HepG2 (cell line): ENCODE data around the gene DHX32. TPM values are rescaled to one million over a fixed set of nuclear protein-coding genes. Genes with fewer than 3 reads are reported as not detected.

Experiments
- ATAC-seq: fragments of 200-7000 bp; cut with Tn5 transposase; 3 replicates; pipeline ENCODE4 v1.9.1; 2020; ENCODE audit warnings: mild to moderate bottlenecking, moderate library complexity
- BruUV-seq: library from RNA; stranded (reverse); fragments of 400-500 nt; replicated peaks from 2 replicates; lab custom pipeline; 2021; lab: Mats Ljungman, UMichigan
- CTCF ChIA-PET: fragments of 300-600 bp; formaldehyde crosslinking; extraction: SDS; loops from one replicate; lab custom pipeline; 2021; ENCODE audit warnings: low total read pairs, inconsistent platforms, low intra/inter-chr PET ratio; lab: Yijun Ruan, JAX
- POLR2A ChIA-PET: fragments of 350-600 bp; sonication (Branson Sonifier 250); formaldehyde crosslinking; loops from one replicate; lab custom pipeline; 2020; ENCODE audit warnings: antibody characterized with exemption, inconsistent platforms; lab: Yijun Ruan, JAX
- DNase-seq: peaks from one replicate; pipeline ENCODE4 v3.0.0-alpha.2; 2015; ENCODE audit warnings: low spot score
- FAIRE-seq: peaks from 3 replicates; lab custom pipeline; 2011; peaks lifted over from hg19 to GRCh38; lab: Jason Lieb, UNC
- H2AFZ ChIP-seq: one replicate; pipeline ENCODE4 v1.6.1; 2011; ENCODE audit warnings: low read length, inconsistent platforms
- H3K27ac ChIP-seq: fragments of 300-600 bp; 3 replicates; pipeline ENCODE4 v1.8.0; 2011; ENCODE audit warnings: mixed run types, mild to moderate bottlenecking, mixed read lengths, low read length, inconsistent platforms; ENCODE audit not compliant: insufficient read depth; ENCODE audit errors: extremely low read length
- H3K27me3 ChIP-seq, 2 experiments: fragments of 200-600 bp in 1 of 2; 2 replicates in 1 of 2; 3 replicates in 1 of 2; pipeline versions ENCODE4 v1.6.0 to v1.8.0; 2011; ENCODE audit warnings: low read length in 2 of 2, mild to moderate bottlenecking in 2 of 2, moderate library complexity in 2 of 2, inconsistent platforms in 1 of 2; ENCODE audit not compliant: insufficient read depth in 2 of 2, control insufficient read depth in 1 of 2
- H3K36me3 ChIP-seq, 2 experiments: fragments of 200-600 bp in 1 of 2; replicated peaks in 1 of 2; 2 replicates in 1 of 2; 3 replicates in 1 of 2; pipeline versions ENCODE4 v1.5.1 to v1.8.0; 2011; ENCODE audit warnings: low read length in 2 of 2, inconsistent platforms in 1 of 2; ENCODE audit not compliant: insufficient read depth in 2 of 2, control insufficient read depth in 1 of 2
- H3K4me1 ChIP-seq: 2 replicates; pipeline ENCODE4 v1.5.1; 2012; ENCODE audit warnings: low read length, inconsistent platforms; ENCODE audit not compliant: insufficient read depth
- H3K4me2 ChIP-seq: 2 replicates; pipeline ENCODE4 v1.6.0; 2011; ENCODE audit warnings: low read depth, low read length, inconsistent platforms
- H3K4me3 ChIP-seq, 3 experiments: fragments of 200-600 bp in 1 of 3; sonication (generic), shearing (Covaris generic) in 1 of 3; replicated peaks in 1 of 3; 2 replicates each; pipeline ENCODE4 v1.5.1; 2011 to 2016; ENCODE audit warnings: low read length in 3 of 3, inconsistent platforms in 2 of 3, low read depth in 2 of 3, mild to moderate bottlenecking in 2 of 3, control low read depth in 1 of 3, mixed read lengths in 1 of 3; ENCODE audit not compliant: insufficient read depth in 1 of 3
- H3K79me2 ChIP-seq: one replicate; pipeline ENCODE4 v1.6.1; 2011; ENCODE audit warnings: low read length, inconsistent platforms; ENCODE audit not compliant: insufficient read depth
- H3K9ac ChIP-seq: 2 replicates; pipeline ENCODE4 v1.6.0; 2011; ENCODE audit warnings: mild to moderate bottlenecking, low read depth, low read length, inconsistent platforms; ENCODE audit not compliant: insufficient read depth
- H3K9me3 ChIP-seq: 2 replicates; pipeline ENCODE4 v1.5.1; 2012; ENCODE audit warnings: mild to moderate bottlenecking, low read length
- H4K20me1 ChIP-seq: 2 replicates; pipeline ENCODE4 v1.6.0; 2011; ENCODE audit warnings: inconsistent platforms, mild to moderate bottlenecking, low read length, moderate library complexity; ENCODE audit not compliant: insufficient read depth
- CREB1 ChIP-seq, 2 experiments: fragments of 450-650 bp in 1 of 2; IDR thresholded peaks; 2 replicates each; pipeline ENCODE4 v1.6.1; 2016 to 2017; ENCODE audit warnings: control low read depth in 1 of 2, mild to moderate bottlenecking in 1 of 2, missing compliant biosample characterization in 1 of 2, missing genetic modification characterization in 1 of 2
- CREBL2 ChIP-seq: sonication (generic); formaldehyde crosslinking; IDR thresholded peaks from 2 replicates; pipeline ENCODE4 v1.8.1; 2023; ENCODE audit warnings: missing genetic modification reagents, mild to moderate bottlenecking, borderline replicate concordance
- MEF2D ChIP-seq: sonication (generic); formaldehyde crosslinking; IDR thresholded peaks from 2 replicates; pipeline ENCODE4 v1.5.1; 2020; ENCODE audit warnings: mild to moderate bottlenecking, missing genetic modification reagents
- MEIS1 ChIP-seq: sonication (generic); formaldehyde crosslinking; IDR thresholded peaks from 2 replicates; pipeline ENCODE4 v1.9.0; 2021; ENCODE audit warnings: mild to moderate bottlenecking, missing genetic modification reagents, moderate library complexity, borderline replicate concordance
- SNAPC5 ChIP-seq: sonication (generic); formaldehyde crosslinking; IDR thresholded peaks from 2 replicates; pipeline ENCODE4 v1.8.1; 2023; ENCODE audit warnings: mild to moderate bottlenecking, missing genetic modification reagents, borderline replicate concordance
- TMF1 ChIP-seq: sonication (generic); formaldehyde crosslinking; IDR thresholded peaks from 2 replicates; pipeline ENCODE4 v1.8.1; 2022; ENCODE audit warnings: low read depth, missing genetic modification reagents
- ZFX ChIP-seq: sonication (generic); formaldehyde crosslinking; IDR thresholded peaks from 2 replicates; pipeline ENCODE4 v1.4.0; 2020; ENCODE audit warnings: mild to moderate bottlenecking, low read depth, missing genetic modification reagents, moderate library complexity
- ZNF343 ChIP-seq: sonication (generic); formaldehyde crosslinking; IDR thresholded peaks from 2 replicates; pipeline ENCODE4 v1.4.0; 2020; ENCODE audit warnings: mild to moderate bottlenecking, missing genetic modification reagents
- ZNF572 ChIP-seq: sonication (generic); formaldehyde crosslinking; IDR thresholded peaks from 2 replicates; pipeline ENCODE4 v1.5.1; 2020; ENCODE audit warnings: mild to moderate bottlenecking, missing genetic modification reagents
- ZNF883 ChIP-seq: sonication (generic); formaldehyde crosslinking; IDR thresholded peaks from 2 replicates; pipeline ENCODE4 v1.5.1; 2020; ENCODE audit warnings: mild to moderate bottlenecking, missing genetic modification reagents; ENCODE audit errors: not compliant biosample characterization
- ZSCAN9 ChIP-seq: IDR thresholded peaks from 2 replicates; pipeline ENCODE4 v1.6.1; 2016; ENCODE audit warnings: borderline replicate concordance
- WGBS: methylation state at CpG from one replicate; pipeline ENCODE4 v1.1.6; 2017; ENCODE audit warnings: low lambda C conversion rate; 5-methylcytosine and 5-hydroxymethylcytosine counted together
- in situ Hi-C: cut with HindIII; loops from 2 replicates; pipeline ENCODE4 v1.10.0; 2017; ENCODE audit warnings: low pct_unique_long_range_greater_than_20kb; ENCODE audit not compliant: extremely low pct_ligation_motif_present
- intact Hi-C: fragments of 100-400 bp; cut with micrococcal nuclease; formaldehyde crosslinking; loops from one replicate; pipeline ENCODE4 v1.10.0; 2022; ENCODE audit not compliant: unreplicated experiment
- polyA plus RNA-seq, 8 experiments: library from polyadenylated mRNA; depleted of rRNA in 3 of 8; stranded (reverse) in 7 of 8; unstranded in 1 of 8; fragments of >200 nt; fragmentation: Illumina TruSeq in 4 of 8; extraction: Trizol in 4 of 8; gene quantifications; 2 replicates each; pipeline versions ENCODE4 v1.2.1 to v1.2.3, GENCODE V29; 2011 to 2016; ENCODE audit warnings: low read depth in 4 of 8, missing spikeins in 1 of 8, mixed read lengths in 1 of 8; ENCODE audit not compliant: insufficient read depth in 1 of 8
- total RNA-seq, 5 experiments: library from RNA; depleted of rRNA; stranded (reverse); fragments of >200 nt; fragmentation: Illumina TruSeq; extraction: Trizol; gene quantifications; 2 replicates each; pipeline ENCODE4 v1.2.3, GENCODE V29; 2016; ENCODE audit warnings: low read depth in 1 of 5

Gene DHX32
- total and polyA plus RNA-seq, 2 of the 13 experiments (the other 11 are each of a cell fraction or from before 2014, with no cell fraction given), result 15.5 to 16.5 TPM

GRCh38 chr10:125836746-125837145, 44.3 kb downstream of the DHX32 start:
- Histone ChIP-seq H4K20me1 (no peaks in the 10 kb centered on the region), H3K9me3 (no peaks in the 10 kb centered on the region), H3K36me3 (peaks cover 11 to 81% of the 10 kb centered on the region in 2 experiments), H3K79me2 (no peaks in the 10 kb centered on the region), H3K27ac (no peak overlapping the region), H3K4me2 (no peak overlapping the region), H3K27me3 (no peaks in the 10 kb centered on the region), H3K4me3 (no peak overlapping the region), H3K4me1 (peaks cover 11% of the 10 kb centered on the region; the same call in 1 of the 2 replicates), H2AFZ (no peak overlapping the region), H3K9ac (no peak overlapping the region)
- WGBS, result 97% methylated on average over 2 of the region's 2 CpGs
- peak; percentile 22; the same call in 1 of the 3 replicates for ATAC-seq
- ChIA-PET POLR2A (no interaction called here), CTCF (no interaction called here)
- in situ Hi-C loops (no loop called here), intact Hi-C loops (no loop called here)
- no TSS peak for BruUV-seq
- DNase-seq, result no peak
- FAIRE-seq, result no peak
- TF ChIP-seq SNAPC5 (CRISPR knock-in tag) (no peak), ZNF343 (CRISPR knock-in tag) (no peak), ZNF572 (CRISPR knock-in tag) (no peak)

- no TSS peak for BruUV-seq
- TF ChIP-seq MEIS1 (CRISPR knock-in tag), result no peak
- TF ChIP-seq MEF2D (CRISPR knock-in tag), result no peak
- no peak for TF ChIP-seq ZNF883 (CRISPR knock-in tag)
- no peak for TF ChIP-seq CREBL2
- no peak for TF ChIP-seq ZSCAN9 (CRISPR knock-in tag)
- TF ChIP-seq ZFX, result no peak
- peak; percentile 22; the same call in 1 of the 2 replicates for TF ChIP-seq CREB1 (IDR thresholded peaks at IDR 0.05)
- no peak for TF ChIP-seq CREB1 (CRISPR knock-in tag; IDR thresholded peaks at IDR 0.05)
- no peak for TF ChIP-seq TMF1 (CRISPR knock-in tag)
- H3K79me2 ChIP-seq, result peaks cover 36% of the 10 kb centered on the region
- in situ Hi-C loops (no loop called here), intact Hi-C loops (loop anchor here (10.0 kb wide), 2 partner anchors 54 to 84 kb away; partner anchors contain the start of gene MMP21)
- peaks cover 10% of the 10 kb centered on the region; the same call in 1 of the 2 replicates for H4K20me1 ChIP-seq
- H2AFZ ChIP-seq, result no peak overlapping the region
- no peak for ATAC-seq
- no peak overlapping the region for H3K27ac ChIP-seq
- H3K4me3 ChIP-seq, result no peak overlapping the region
- ChIA-PET POLR2A (no interaction called here), CTCF (no interaction called here)
- no peak overlapping the region for H3K9ac ChIP-seq
- FAIRE-seq, result no peak
- WGBS, result 96% methylated on average over 5 of the region's 5 CpGs
- no peak for DNase-seq
- peaks cover 31 to 59% of the 10 kb centered on the region in 2 experiments for H3K36me3 ChIP-seq
- H3K4me2 ChIP-seq, result no peak overlapping the region
- H3K27me3 ChIP-seq, result no peaks in the 10 kb centered on the region; a peak in 1 of 5 replicates
- H3K9me3 ChIP-seq, result no peaks in the 10 kb centered on the region
- H3K4me1 ChIP-seq, result peaks cover 27% of the 10 kb centered on the region
Measured at GRCh38 chr10:125828311-125828710, 52.8 kb downstream of the DHX32 start.
